SK-N-SH (cell line): ENCODE results near the gene SOX11. TPM values are rescaled to one million over a fixed set of nuclear protein-coding genes. Genes with fewer than 3 reads are reported as not detected.

Source experiments
- CTCF ChIA-PET: fragments of 300-600, 350-600 bp; formaldehyde crosslinking; extraction: SDS; loops from one replicate; lab custom pipeline; 2021; lab: Yijun Ruan, JAX
- POLR2A ChIA-PET: fragments of 350-600 bp; sonication (Branson Sonifier 250); formaldehyde crosslinking; extraction: SDS; loops from one replicate; lab custom pipeline; 2020; ENCODE audit warnings: antibody characterized with exemption, inconsistent platforms; lab: Yijun Ruan, JAX
- DNase-seq: peaks from one replicate; pipeline ENCODE4 v3.0.0; 2012
- H2AFZ ChIP-seq: fragments of 200-600 bp; sonication (generic); 2 replicates; pipeline ENCODE4 v1.8.1; 2016; ENCODE audit warnings: antibody characterized with exemption, mild to moderate bottlenecking, low read depth
- H3F3A ChIP-seq: fragments of 200-600 bp; sonication (generic); replicated peaks from 2 replicates; pipeline ENCODE3; 2016; ENCODE audit warnings: antibody characterized with exemption, mild to moderate bottlenecking; ENCODE audit not compliant: insufficient read depth
- H3K27ac ChIP-seq, 2 experiments: fragments of 200-500 bp in 1 of 2; fragments of 200-600 bp in 1 of 2; sonication (Bioruptor generic) in 1 of 2; sonication (generic), shearing (Covaris generic) in 1 of 2; 2 replicates each; pipeline versions ENCODE4 v1.5.1 to v1.6.1; 2014 to 2016; ENCODE audit warnings: low read depth in 2 of 2, inconsistent platforms in 1 of 2, low read length in 1 of 2, mild to moderate bottlenecking in 1 of 2, mixed read lengths in 1 of 2
- H3K27me3 ChIP-seq: fragments of 200-600 bp; sonication (generic), shearing (Covaris generic); 2 replicates; pipeline ENCODE4 v1.6.1; 2016; ENCODE audit warnings: mixed run types; ENCODE audit not compliant: insufficient read depth
- H3K36me3 ChIP-seq, 2 experiments: fragments of 200-500 bp in 1 of 2; fragments of 200-600 bp in 1 of 2; sonication (Bioruptor generic) in 1 of 2; sonication (generic) in 1 of 2; replicated peaks in 1 of 2; 2 replicates each; pipeline versions ENCODE3 to v1.5.1; 2014 to 2016; ENCODE audit warnings: low read length in 1 of 2, mild to moderate bottlenecking in 1 of 2; ENCODE audit not compliant: insufficient read depth in 2 of 2, control insufficient read depth in 1 of 2
- H3K4me1 ChIP-seq, 2 experiments: fragments of 200-500 bp in 1 of 2; fragments of 200-600 bp in 1 of 2; sonication (Bioruptor generic) in 1 of 2; sonication (generic), shearing (Covaris generic) in 1 of 2; 2 replicates each; pipeline versions ENCODE4 v1.5.1 to v1.6.1; 2014 to 2016; ENCODE audit warnings: low read depth in 1 of 2, low read length in 1 of 2, mixed run types in 1 of 2; ENCODE audit not compliant: insufficient read depth in 2 of 2, control insufficient read depth in 1 of 2
- H3K4me2 ChIP-seq: fragments of 200-600 bp; sonication (generic), shearing (Covaris generic); 2 replicates; pipeline ENCODE4 v1.6.1; 2017; ENCODE audit warnings: mixed run types
- H3K4me3 ChIP-seq, 2 experiments: fragments of 200-500 bp in 1 of 2; fragments of 200-600 bp in 1 of 2; sonication (Bioruptor generic) in 1 of 2; sonication (generic), shearing (Covaris generic) in 1 of 2; 2 replicates each; pipeline versions ENCODE4 v1.5.1 to v1.8.1; 2014 to 2016; ENCODE audit warnings: low read depth in 2 of 2, inconsistent platforms in 1 of 2, low read length in 1 of 2, mild to moderate bottlenecking in 1 of 2, mixed read lengths in 1 of 2, moderate library complexity in 1 of 2
- H3K79me2 ChIP-seq: fragments of 200-600 bp; sonication (generic); 2 replicates; pipeline ENCODE4 v1.8.1; 2017; ENCODE audit warnings: mild to moderate bottlenecking; ENCODE audit not compliant: insufficient read depth
- H3K9ac ChIP-seq: fragments of 200-600 bp; sonication (generic); 2 replicates; pipeline ENCODE4 v1.6.1; 2017; ENCODE audit warnings: mixed run types
- H3K9me2 ChIP-seq: fragments of 200-600 bp; sonication (generic); 2 replicates; pipeline ENCODE4 v1.6.1; 2017; ENCODE audit warnings: mixed run types
- H3K9me3 ChIP-seq: fragments of 200-600 bp; sonication (generic); 2 replicates; pipeline ENCODE4 v1.6.1; 2017; ENCODE audit warnings: mixed run types, mild to moderate bottlenecking, moderate library complexity
- H4K20me1 ChIP-seq: fragments of 200-600 bp; sonication (generic); 2 replicates; pipeline ENCODE4 v1.6.1; 2017; ENCODE audit warnings: mild to moderate bottlenecking, mixed run types; ENCODE audit not compliant: insufficient read depth
- CHD2 ChIP-seq: fragments of 150-350 bp; IDR thresholded peaks from 2 replicates; pipeline ENCODE4 v1.6.1; 2018; ENCODE audit warnings: low read length; ENCODE audit not compliant: partially characterized antibody
- CTCF ChIP-seq: fragments of 200-600 bp; sonication (generic); IDR thresholded peaks from 2 replicates; pipeline ENCODE4 v1.6.1; 2017; ENCODE audit warnings: antibody characterized with exemption, mild to moderate bottlenecking, moderate library complexity
- EZH2phosphoT487 ChIP-seq: fragments of 200-600 bp; sonication (generic); IDR thresholded peaks from 2 replicates; pipeline ENCODE4 v1.6.1; 2017; ENCODE audit warnings: low read depth, mixed run types, mild to moderate bottlenecking, antibody characterized with exemption, moderate library complexity, borderline replicate concordance
- FOXJ3 ChIP-seq: sonication (generic); formaldehyde crosslinking; IDR thresholded peaks from 2 replicates; pipeline ENCODE4 v1.5.1; 2020; ENCODE audit warnings: mild to moderate bottlenecking, missing genetic modification reagents
- FOXM1 ChIP-seq: IDR thresholded peaks from 2 replicates; pipeline ENCODE4 v1.4.0; 2012; ENCODE audit warnings: low read depth, mild to moderate bottlenecking
- GABPA ChIP-seq: IDR thresholded peaks from 2 replicates; pipeline ENCODE4 v1.4.0; 2012; ENCODE audit warnings: low read depth, mild to moderate bottlenecking
- GATA2 ChIP-seq: sonication (generic); formaldehyde crosslinking; IDR thresholded peaks from 2 replicates; pipeline ENCODE4 v1.5.0; 2020; ENCODE audit warnings: mild to moderate bottlenecking, missing genetic modification reagents
- JUND ChIP-seq: IDR thresholded peaks from 2 replicates; pipeline ENCODE4 v1.4.0; 2012
- MXI1 ChIP-seq: IDR thresholded peaks from 2 replicates; pipeline ENCODE4 v1.6.1; 2012; ENCODE audit warnings: mild to moderate bottlenecking, low read depth, low read length, improper control_type of control experiment
- RCOR1 ChIP-seq: fragments of 150-350 bp; IDR thresholded peaks from 2 replicates; pipeline ENCODE4 v1.6.1; 2017; ENCODE audit warnings: antibody characterized with exemption, low read length
- SIN3A ChIP-seq: IDR thresholded peaks from 2 replicates; pipeline ENCODE4 v1.6.1; 2012; ENCODE audit warnings: low read depth, mild to moderate bottlenecking, low read length, moderate library complexity, borderline replicate concordance
- TAF1 ChIP-seq: IDR thresholded peaks from 2 replicates; pipeline ENCODE4 v1.6.1; 2012; ENCODE audit warnings: low read depth, mild to moderate bottlenecking, low read length, moderate library complexity, borderline replicate concordance
- TCF12 ChIP-seq: IDR thresholded peaks from 2 replicates; pipeline ENCODE4 v1.4.0; 2012
- ZBTB33 ChIP-seq: IDR thresholded peaks from 2 replicates; pipeline ENCODE4 v1.4.0; 2012; ENCODE audit warnings: low read depth, borderline replicate concordance
- WGBS: methylation state at CpG from one replicate; pipeline ENCODE4 v1.1.6; 2017; ENCODE audit warnings: low lambda C conversion rate; 5-methylcytosine and 5-hydroxymethylcytosine counted together
- polyA plus RNA-seq, 3 experiments: library from polyadenylated mRNA; depleted of rRNA; stranded (reverse); fragments of >200 nt; gene quantifications; 2 replicates each; pipeline ENCODE4 v1.2.3, GENCODE V29; 2012
- TF ChIP-seq, protein P1 (sequence below): IDR thresholded peaks from 2 replicates; pipeline ENCODE4 v1.4.0; 2012; ENCODE audit warnings: low read depth
- TF ChIP-seq, protein P2 (sequence below): IDR thresholded peaks from 2 replicates; pipeline ENCODE4 v1.4.0; 2012; ENCODE audit warnings: low read depth, borderline replicate concordance
- TF ChIP-seq, protein P3 (sequence below): IDR thresholded peaks from 2 replicates; pipeline ENCODE4 v1.6.1; 2012; ENCODE audit warnings: mild to moderate bottlenecking, low read depth, low read length, moderate library complexity

The SOX11 gene
- polyA plus RNA-seq, 1 of the 3 experiments (the other 2 are of a cell fraction), result 3.4 TPM

DNA sequence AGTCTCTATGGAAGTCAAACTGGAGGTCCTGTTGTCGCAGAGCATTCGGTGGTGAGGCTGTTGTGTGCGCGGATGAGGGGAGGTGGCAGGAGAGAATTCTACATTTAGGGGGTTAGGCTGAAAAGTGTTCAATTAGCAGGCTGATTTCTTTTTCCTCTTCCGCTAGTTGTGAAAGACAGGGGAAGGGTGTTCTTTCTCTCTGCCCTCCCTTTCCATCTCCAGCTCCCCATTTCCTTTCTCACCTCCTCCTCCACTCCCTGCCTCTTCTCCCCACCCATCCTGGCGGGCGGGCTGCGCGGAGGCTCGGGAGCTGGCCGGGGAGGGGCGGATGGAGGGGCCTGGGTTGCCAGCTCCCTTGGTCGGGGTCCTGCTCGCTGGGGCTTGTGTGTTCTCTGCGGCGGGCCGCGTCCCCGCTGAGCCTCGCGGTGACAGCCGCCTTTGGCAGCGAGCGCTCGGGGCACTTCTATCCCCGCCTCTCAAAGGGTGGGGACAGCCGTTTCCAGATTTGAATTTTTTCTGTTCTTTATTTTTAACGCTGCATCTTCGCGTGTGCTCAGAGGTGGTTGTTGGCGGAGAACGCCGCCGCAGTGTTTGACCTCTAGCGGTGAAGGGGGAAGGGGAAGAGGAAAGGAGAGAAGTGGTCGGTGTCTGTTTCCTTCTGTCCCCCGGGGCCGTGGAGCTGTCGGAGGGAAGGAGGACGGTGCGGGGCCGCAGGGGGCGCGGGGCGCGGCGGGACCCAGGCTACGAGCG, 3.6 kb downstream of the SOX11 start:
- H3K9ac ChIP-seq, result peak overlapping the region; percentile 81
- peak overlapping the region; percentile 37 for H2AFZ ChIP-seq
- peak; percentile 80 for DNase-seq
- H3K4me1 ChIP-seq, result peaks cover 0 to 19% of the 10 kb centered on the region in 2 experiments; a peak in 3 of 4 replicates
- WGBS, result 3% methylated on average over 46 of the region's 49 CpGs
- H3K9me3 ChIP-seq, result no peaks in the 10 kb centered on the region
- ChIA-PET CTCF (interaction anchor here (0.7 to 2.3 kb wide), 10 partner anchors 38 to 1077 kb away, joined by 3 to 8 read pairs (median 3); no protein-coding TSS in a partner anchor), POLR2A (interaction anchor here (1.2 to 2.2 kb wide), 3 partner anchors 218 to 828 kb away, joined by 3 to 7 read pairs (median 6); no protein-coding TSS in a partner anchor)
- H3F3A ChIP-seq, result peaks cover 6% of the 10 kb centered on the region
- no peaks in the 10 kb centered on the region for H3K27me3 ChIP-seq
- peaks cover 5 to 13% of the 10 kb centered on the region in 2 experiments for H3K36me3 ChIP-seq
- H4K20me1 ChIP-seq, result peaks cover 34% of the 10 kb centered on the region
- peak overlapping the region; percentile 91 to 95 for H3K4me3 ChIP-seq
- TF ChIP-seq MXI1 (peak; percentile 79), TAF1 (peak; percentile 42; the same call in 1 of the 2 replicates), EZH2phosphoT487 (no peak), CHD2 (no peak), GABPA (0 out of 2 replicates have a peak, but pooled peaks have one; percentile 11), GATA2 (CRISPR knock-in tag) (no peak; the same call in 1 of the 2 replicates), JUND (no peak), RCOR1 (peak; percentile 6; the same call in 1 of the 2 replicates), TCF12 (no peak), SIN3A (peak; percentile 46; the same call in 1 of the 2 replicates), FOXM1 (peak; percentile 67; the same call in 1 of the 2 replicates), FOXJ3 (CRISPR knock-in tag) (0 out of 2 replicates have a peak, but pooled peaks have one; percentile 65), ZBTB33 (0 out of 2 replicates have a peak, but pooled peaks have one; percentile 41), CTCF (peak; percentile 21; the same call in 1 of the 2 replicates)
- TF ChIP-seq, protein P1, sequence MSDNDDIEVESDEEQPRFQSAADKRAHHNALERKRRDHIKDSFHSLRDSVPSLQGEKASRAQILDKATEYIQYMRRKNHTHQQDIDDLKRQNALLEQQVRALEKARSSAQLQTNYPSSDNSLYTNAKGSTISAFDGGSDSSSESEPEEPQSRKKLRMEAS, result peak; percentile 66
- TF ChIP-seq, protein P2, sequence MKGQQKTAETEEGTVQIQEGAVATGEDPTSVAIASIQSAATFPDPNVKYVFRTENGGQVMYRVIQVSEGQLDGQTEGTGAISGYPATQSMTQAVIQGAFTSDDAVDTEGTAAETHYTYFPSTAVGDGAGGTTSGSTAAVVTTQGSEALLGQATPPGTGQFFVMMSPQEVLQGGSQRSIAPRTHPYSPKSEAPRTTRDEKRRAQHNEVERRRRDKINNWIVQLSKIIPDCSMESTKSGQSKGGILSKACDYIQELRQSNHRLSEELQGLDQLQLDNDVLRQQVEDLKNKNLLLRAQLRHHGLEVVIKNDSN, result no peak
- TF ChIP-seq, protein P3, sequence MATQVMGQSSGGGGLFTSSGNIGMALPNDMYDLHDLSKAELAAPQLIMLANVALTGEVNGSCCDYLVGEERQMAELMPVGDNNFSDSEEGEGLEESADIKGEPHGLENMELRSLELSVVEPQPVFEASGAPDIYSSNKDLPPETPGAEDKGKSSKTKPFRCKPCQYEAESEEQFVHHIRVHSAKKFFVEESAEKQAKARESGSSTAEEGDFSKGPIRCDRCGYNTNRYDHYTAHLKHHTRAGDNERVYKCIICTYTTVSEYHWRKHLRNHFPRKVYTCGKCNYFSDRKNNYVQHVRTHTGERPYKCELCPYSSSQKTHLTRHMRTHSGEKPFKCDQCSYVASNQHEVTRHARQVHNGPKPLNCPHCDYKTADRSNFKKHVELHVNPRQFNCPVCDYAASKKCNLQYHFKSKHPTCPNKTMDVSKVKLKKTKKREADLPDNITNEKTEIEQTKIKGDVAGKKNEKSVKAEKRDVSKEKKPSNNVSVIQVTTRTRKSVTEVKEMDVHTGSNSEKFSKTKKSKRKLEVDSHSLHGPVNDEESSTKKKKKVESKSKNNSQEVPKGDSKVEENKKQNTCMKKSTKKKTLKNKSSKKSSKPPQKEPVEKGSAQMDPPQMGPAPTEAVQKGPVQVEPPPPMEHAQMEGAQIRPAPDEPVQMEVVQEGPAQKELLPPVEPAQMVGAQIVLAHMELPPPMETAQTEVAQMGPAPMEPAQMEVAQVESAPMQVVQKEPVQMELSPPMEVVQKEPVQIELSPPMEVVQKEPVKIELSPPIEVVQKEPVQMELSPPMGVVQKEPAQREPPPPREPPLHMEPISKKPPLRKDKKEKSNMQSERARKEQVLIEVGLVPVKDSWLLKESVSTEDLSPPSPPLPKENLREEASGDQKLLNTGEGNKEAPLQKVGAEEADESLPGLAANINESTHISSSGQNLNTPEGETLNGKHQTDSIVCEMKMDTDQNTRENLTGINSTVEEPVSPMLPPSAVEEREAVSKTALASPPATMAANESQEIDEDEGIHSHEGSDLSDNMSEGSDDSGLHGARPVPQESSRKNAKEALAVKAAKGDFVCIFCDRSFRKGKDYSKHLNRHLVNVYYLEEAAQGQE, result no peak
- H3K79me2 ChIP-seq, result peaks cover 83% of the 10 kb centered on the region
- no peaks in the 10 kb centered on the region for H3K9me2 ChIP-seq
- H3K27ac ChIP-seq, result peak overlapping the region; percentile 80 to 97
- peak overlapping the region; percentile 89 for H3K4me2 ChIP-seq
